NCI-H526 (cell line): ENCODE measurements around the gene CATSPER4.
"Not testable (repeated sequence)": the region's sequence is repeated elsewhere in the genome, so short reads cannot be mapped to it uniquely, and the experiment has no call there.

Experiments used
- DNase-seq, 2 experiments: peaks; one replicate each; lab custom pipeline; 2025; lab: John Stamatoyannopoulos, UW

The CATSPER4 gene

GRCh38 chr1:26195805-26196204 is 5.4 kb downstream of the CATSPER4 start:
- DNase-seq, result no peak

GRCh38 chr1:26197301-26197700 is 6.9 kb downstream of the CATSPER4 start:
- no peak for DNase-seq

GRCh38 chr1:26197813-26198212 is 7.4 kb downstream of the CATSPER4 start:
- peak in 1 of 2 experiments; percentile 37 for DNase-seq

GRCh38 chr1:26200413-26200812 is 10.0 kb downstream of the CATSPER4 start:
- DNase-seq, result no peak

- DNase-seq, result no peak
Measured at GRCh38 chr1:26203642-26204318, 13.4 kb downstream of the CATSPER4 start.

- no peak for DNase-seq
Measured at GRCh38 chr1:26210147-26210870, 19.9 kb downstream of the CATSPER4 start.

- DNase-seq, result no peak
Measured at GRCh38 chr1:26212726-26213125, 22.3 kb downstream of the CATSPER4 start.

GRCh38 chr1:26213335-26213905 is 23.0 kb downstream of the CATSPER4 start:
- DNase-seq, result no peak

- DNase-seq, result no peak
Measured at GRCh38 chr1:26215246-26215645, 24.8 kb downstream of the CATSPER4 start.

GRCh38 chr1:26218906-26219494 is 28.6 kb downstream of the CATSPER4 start:
- DNase-seq, result no peak

- peak; percentile 35 to 48 for DNase-seq
Measured at GRCh38 chr1:26220199-26220912, 30.0 kb downstream of the CATSPER4 start.

GRCh38 chr1:26221094-26221493 is 30.7 kb downstream of the CATSPER4 start:
- peak; percentile 26 to 48 for DNase-seq

GRCh38 chr1:26224606-26225005 is 34.2 kb downstream of the CATSPER4 start:
- no peak for DNase-seq

GRCh38 chr1:26225033-26225831 is 34.8 kb downstream of the CATSPER4 start:
- peak in 1 of 2 experiments; percentile 39 for DNase-seq

GRCh38 chr1:26230682-26231081 is 40.3 kb downstream of the CATSPER4 start:
- not testable (repeated sequence) for DNase-seq

GRCh38 chr1:26233903-26234643 is 43.7 kb downstream of the CATSPER4 start, which contains the start of gene CEP85:
CEP85 (plus strand) TSS chr1:26234200; CDS start chr1:26239784, 5,584 bp downstream.
- DNase-seq, result peak; percentile 93 to 99

- DNase-seq, result peak in 1 of 2 experiments; percentile 39
Measured at GRCh38 chr1:26234644-26235370, 44.4 kb downstream of the CATSPER4 start.

GRCh38 chr1:26237230-26237966 is 47.0 kb downstream of the CATSPER4 start:
- DNase-seq, result peak in 1 of 2 experiments; percentile 7

GRCh38 chr1:26239936-26240335 is 49.5 kb downstream of the CATSPER4 start:
- no peak for DNase-seq
